ENCODE data around the gene CLASRP. TPM values are rescaled to one million over a fixed set of nuclear protein-coding genes. Genes with fewer than 3 reads are reported as not detected.

CLASRP gene
- total and polyA plus RNA-seq, 2 donors (not counting 1 experiment from before 2014, with no cell fraction given), result 12.1 to 15.7 TPM

DNA sequence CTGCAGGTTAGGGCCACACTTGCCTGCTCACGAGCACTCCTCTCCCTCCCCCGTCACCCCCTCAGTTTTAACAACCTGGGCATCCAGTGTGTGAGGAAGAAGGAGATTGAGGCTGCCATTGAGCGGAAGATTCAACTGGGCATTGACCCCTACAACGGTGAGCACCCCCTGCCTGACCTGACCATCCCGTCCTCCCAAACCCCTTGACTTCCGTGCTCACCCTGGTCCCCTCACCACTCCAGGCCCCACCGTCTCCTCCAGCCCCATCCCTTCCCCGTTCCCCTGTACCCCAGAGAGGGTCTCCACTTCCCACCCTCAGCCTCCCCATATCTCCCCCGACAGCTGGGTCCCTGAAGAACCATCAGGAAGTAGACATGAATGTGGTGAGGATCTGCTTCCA, 13.6 kb upstream of the CLASRP start:
- no peak overlapping the region for H3K4me2 ChIP-seq (ENCODE audit: extremely low read depth, insufficient read depth, low read length)
- no peaks in the 10 kb centered on the region for H3K27me3 ChIP-seq (ENCODE audit: control insufficient read depth, insufficient read depth, low read length)
- no peaks in the 10 kb centered on the region for H3K4me1 ChIP-seq (ENCODE audit: control insufficient read depth, extremely low read depth, insufficient read depth, low read length)
- H3K36me3 ChIP-seq (ENCODE audit: control insufficient read depth, insufficient read depth, low read length), result no peaks in the 10 kb centered on the region
- no peak for DNase-seq (ENCODE audit: low read depth in 2 of 2)
- no peak overlapping the region for H3K27ac ChIP-seq (ENCODE audit: insufficient read depth, low read length)
- H3K79me2 ChIP-seq (ENCODE audit: control insufficient read depth, insufficient read depth, low read length), result no peaks in the 10 kb centered on the region
- no peak overlapping the region for H3K4me3 ChIP-seq (replicated peaks in 1 of 4; ENCODE audit: control extremely low read depth in 1 of 4, insufficient read depth in 1 of 4, low read depth in 3 of 4, low read length in 4 of 4)
- no peaks in the 10 kb centered on the region for H4K20me1 ChIP-seq (ENCODE audit: control insufficient read depth, extremely low read depth, insufficient read depth, low read length)
- no peak overlapping the region for H2AFZ ChIP-seq (ENCODE audit: low read length)
- H3K9ac ChIP-seq (ENCODE audit: insufficient read depth, low read length), result no peak overlapping the region
- H3K9me3 ChIP-seq (ENCODE audit: control insufficient read depth, insufficient read depth, low read depth, low read length), result no peaks in the 10 kb centered on the region
- TF ChIP-seq, protein P1, sequence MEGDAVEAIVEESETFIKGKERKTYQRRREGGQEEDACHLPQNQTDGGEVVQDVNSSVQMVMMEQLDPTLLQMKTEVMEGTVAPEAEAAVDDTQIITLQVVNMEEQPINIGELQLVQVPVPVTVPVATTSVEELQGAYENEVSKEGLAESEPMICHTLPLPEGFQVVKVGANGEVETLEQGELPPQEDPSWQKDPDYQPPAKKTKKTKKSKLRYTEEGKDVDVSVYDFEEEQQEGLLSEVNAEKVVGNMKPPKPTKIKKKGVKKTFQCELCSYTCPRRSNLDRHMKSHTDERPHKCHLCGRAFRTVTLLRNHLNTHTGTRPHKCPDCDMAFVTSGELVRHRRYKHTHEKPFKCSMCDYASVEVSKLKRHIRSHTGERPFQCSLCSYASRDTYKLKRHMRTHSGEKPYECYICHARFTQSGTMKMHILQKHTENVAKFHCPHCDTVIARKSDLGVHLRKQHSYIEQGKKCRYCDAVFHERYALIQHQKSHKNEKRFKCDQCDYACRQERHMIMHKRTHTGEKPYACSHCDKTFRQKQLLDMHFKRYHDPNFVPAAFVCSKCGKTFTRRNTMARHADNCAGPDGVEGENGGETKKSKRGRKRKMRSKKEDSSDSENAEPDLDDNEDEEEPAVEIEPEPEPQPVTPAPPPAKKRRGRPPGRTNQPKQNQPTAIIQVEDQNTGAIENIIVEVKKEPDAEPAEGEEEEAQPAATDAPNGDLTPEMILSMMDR (conservative IDR thresholded peaks at IDR 0.05 in 1 of 2, IDR thresholded peaks at IDR 0.05 in 1 of 2; ENCODE audit: low read depth in 1 of 2, low read length in 2 of 2), result no peak
- TF ChIP-seq EZH2 (IDR thresholded peaks at IDR 0.05; ENCODE audit: low read length, missing control alignments), result no peak

DNA sequence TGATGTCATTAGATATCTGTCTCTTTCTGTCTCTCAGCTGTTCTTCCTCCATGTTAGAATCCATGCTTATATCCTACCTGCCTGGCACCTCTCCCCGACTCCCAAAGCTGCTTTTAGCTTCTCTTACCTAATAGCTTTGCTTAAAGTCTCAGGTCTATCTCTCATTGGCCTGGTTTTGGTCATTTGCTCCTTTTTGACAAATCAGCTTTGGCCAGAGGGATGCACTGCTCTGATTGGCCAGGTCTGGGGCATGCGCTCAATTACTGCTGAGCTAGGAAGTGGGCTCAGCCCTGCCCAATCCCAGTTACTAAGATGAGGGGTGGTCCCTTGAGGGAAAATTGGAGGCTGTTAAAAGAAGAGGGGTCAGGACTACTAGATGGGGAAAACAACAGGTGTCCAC, 11.5 kb upstream of the CLASRP start:
- Histone ChIP-seq H2AFZ (ENCODE audit: low read length) (no peak overlapping the region), H3K27me3 (ENCODE audit: control insufficient read depth, insufficient read depth, low read length) (no peaks in the 10 kb centered on the region), H3K79me2 (ENCODE audit: control insufficient read depth, insufficient read depth, low read length) (no peaks in the 10 kb centered on the region), H3K36me3 (ENCODE audit: control insufficient read depth, insufficient read depth, low read length) (no peaks in the 10 kb centered on the region), H3K4me3 (replicated peaks in 1 of 4; ENCODE audit: control extremely low read depth in 1 of 4, insufficient read depth in 1 of 4, low read depth in 3 of 4, low read length in 4 of 4) (no peak overlapping the region), H3K4me2 (ENCODE audit: extremely low read depth, insufficient read depth, low read length) (no peak overlapping the region), H3K9ac (ENCODE audit: insufficient read depth, low read length) (no peak overlapping the region), H3K27ac (ENCODE audit: insufficient read depth, low read length) (no peak overlapping the region), H4K20me1 (ENCODE audit: control insufficient read depth, extremely low read depth, insufficient read depth, low read length) (no peaks in the 10 kb centered on the region), H3K9me3 (ENCODE audit: control insufficient read depth, insufficient read depth, low read depth, low read length) (no peaks in the 10 kb centered on the region), H3K4me1 (ENCODE audit: control insufficient read depth, extremely low read depth, insufficient read depth, low read length) (no peaks in the 10 kb centered on the region)
- TF ChIP-seq EZH2 (IDR thresholded peaks at IDR 0.05; ENCODE audit: low read length, missing control alignments), result no peak
- TF ChIP-seq, protein P1 (conservative IDR thresholded peaks at IDR 0.05 in 1 of 2, IDR thresholded peaks at IDR 0.05 in 1 of 2; ENCODE audit: low read depth in 1 of 2, low read length in 2 of 2), result no peak
- no peak for DNase-seq (ENCODE audit: low read depth in 2 of 2)

DNA sequence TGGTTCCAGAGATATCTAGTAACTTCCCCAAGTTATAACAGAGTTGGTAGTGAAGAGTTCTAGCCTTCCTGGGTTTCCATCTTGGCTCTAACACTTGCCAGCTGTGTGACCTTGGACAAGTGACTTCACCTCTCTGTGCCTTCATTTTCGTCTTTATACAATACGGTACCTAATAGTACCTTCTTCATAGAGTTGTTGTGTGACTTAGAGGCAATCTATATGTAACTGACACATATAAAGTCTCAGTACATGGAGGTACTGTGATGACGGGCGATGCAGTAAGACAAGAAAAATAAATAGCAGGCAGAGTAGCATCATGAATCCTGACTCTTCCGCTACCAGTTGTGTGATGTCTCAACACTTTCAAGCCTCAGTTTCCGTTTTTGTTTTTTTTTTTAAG, 8.0 kb upstream of the CLASRP start:
- Histone ChIP-seq H3K27me3 (ENCODE audit: control insufficient read depth, insufficient read depth, low read length) (no peaks in the 10 kb centered on the region), H3K27ac (ENCODE audit: insufficient read depth, low read length) (no peak overlapping the region), H3K79me2 (ENCODE audit: control insufficient read depth, insufficient read depth, low read length) (no peaks in the 10 kb centered on the region), H3K4me2 (ENCODE audit: extremely low read depth, insufficient read depth, low read length) (no peak overlapping the region), H2AFZ (ENCODE audit: low read length) (no peak overlapping the region), H3K4me3 (replicated peaks in 1 of 4; ENCODE audit: control extremely low read depth in 1 of 4, insufficient read depth in 1 of 4, low read depth in 3 of 4, low read length in 4 of 4) (no peak overlapping the region), H3K9me3 (ENCODE audit: control insufficient read depth, insufficient read depth, low read depth, low read length) (no peaks in the 10 kb centered on the region), H3K36me3 (ENCODE audit: control insufficient read depth, insufficient read depth, low read length) (no peaks in the 10 kb centered on the region), H4K20me1 (ENCODE audit: control insufficient read depth, extremely low read depth, insufficient read depth, low read length) (no peaks in the 10 kb centered on the region), H3K9ac (ENCODE audit: insufficient read depth, low read length) (no peak overlapping the region), H3K4me1 (ENCODE audit: control insufficient read depth, extremely low read depth, insufficient read depth, low read length) (no peaks in the 10 kb centered on the region)
- no peak for DNase-seq (ENCODE audit: low read depth in 2 of 2)
- TF ChIP-seq, protein P1 (conservative IDR thresholded peaks at IDR 0.05 in 1 of 2, IDR thresholded peaks at IDR 0.05 in 1 of 2; ENCODE audit: low read depth in 1 of 2, low read length in 2 of 2), result no peak
- TF ChIP-seq EZH2 (IDR thresholded peaks at IDR 0.05; ENCODE audit: low read length, missing control alignments), result no peak
